Mesothelial cell of epicardium (in vitro differentiated cells): ENCODE measurements around the gene GRXCR2. TPM values are rescaled to one million over a fixed set of nuclear protein-coding genes. Genes with fewer than 3 reads are reported as not detected.

ENCODE experiments used
- DNase-seq, 2 experiments: peaks; one replicate each; pipeline ENCODE4 v3.0.0; 2021; ENCODE audit warnings: low spot score in 2 of 2; ENCODE audit not compliant: unreplicated experiment in 2 of 2
- H3K27ac Mint-ChIP-seq: 2 replicates; pipeline ENCODE4 v1.8.0; 2021; ENCODE audit warnings: mixed read lengths
- H3K27me3 Mint-ChIP-seq: 2 replicates; pipeline ENCODE4 v1.8.0; 2021; ENCODE audit warnings: low read depth, mixed read lengths
- H3K36me3 Mint-ChIP-seq: 2 replicates; pipeline ENCODE4 v1.8.0; 2021; ENCODE audit warnings: mixed read lengths
- H3K4me1 Mint-ChIP-seq: 2 replicates; pipeline ENCODE4 v1.8.0; 2021; ENCODE audit warnings: mixed read lengths
- H3K4me3 Mint-ChIP-seq: 2 replicates; pipeline ENCODE4 v1.8.0; 2021; ENCODE audit warnings: mild to moderate bottlenecking, moderate library complexity, mixed read lengths
- H3K9me3 Mint-ChIP-seq: 2 replicates; pipeline ENCODE4 v1.8.0; 2021; ENCODE audit warnings: mixed read lengths
- total RNA-seq: library from RNA; stranded (reverse); gene quantifications from 3 replicates; pipeline ENCODE4 v1.2.1, GENCODE V29; 2021
- TF ChIP-seq, protein P1 (sequence below): fragments of 200-600 bp; sonication (generic); IDR thresholded peaks from one replicate; pipeline ENCODE4 v1.5.0; 2021; ENCODE audit warnings: antibody characterized with exemption; ENCODE audit not compliant: unreplicated experiment

Gene GRXCR2
- total RNA-seq, 1 donor from 2014 or later = not detected

DNA sequence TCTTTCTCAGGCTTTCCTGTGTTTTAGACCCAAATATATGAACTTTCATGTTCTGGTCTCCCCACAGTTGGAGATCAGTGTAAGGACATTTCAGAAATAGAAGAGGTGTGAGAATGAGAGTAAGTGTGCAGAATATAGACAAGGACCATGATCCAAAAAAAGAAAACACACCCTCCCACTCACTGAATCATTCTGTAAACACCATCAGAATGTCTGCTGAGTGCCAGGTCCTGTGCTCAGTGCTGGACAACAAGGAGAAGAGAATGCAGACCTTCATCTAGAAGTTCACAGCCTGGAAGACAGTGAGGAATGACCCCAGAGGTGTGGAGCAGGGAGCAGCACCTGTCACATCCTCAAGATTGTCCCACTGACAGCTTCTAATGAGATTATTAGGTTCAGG, 44.5 kb upstream of the GRXCR2 start:
- H3K27ac Mint-ChIP-seq = no peak overlapping the region
- TF ChIP-seq, protein P1, sequence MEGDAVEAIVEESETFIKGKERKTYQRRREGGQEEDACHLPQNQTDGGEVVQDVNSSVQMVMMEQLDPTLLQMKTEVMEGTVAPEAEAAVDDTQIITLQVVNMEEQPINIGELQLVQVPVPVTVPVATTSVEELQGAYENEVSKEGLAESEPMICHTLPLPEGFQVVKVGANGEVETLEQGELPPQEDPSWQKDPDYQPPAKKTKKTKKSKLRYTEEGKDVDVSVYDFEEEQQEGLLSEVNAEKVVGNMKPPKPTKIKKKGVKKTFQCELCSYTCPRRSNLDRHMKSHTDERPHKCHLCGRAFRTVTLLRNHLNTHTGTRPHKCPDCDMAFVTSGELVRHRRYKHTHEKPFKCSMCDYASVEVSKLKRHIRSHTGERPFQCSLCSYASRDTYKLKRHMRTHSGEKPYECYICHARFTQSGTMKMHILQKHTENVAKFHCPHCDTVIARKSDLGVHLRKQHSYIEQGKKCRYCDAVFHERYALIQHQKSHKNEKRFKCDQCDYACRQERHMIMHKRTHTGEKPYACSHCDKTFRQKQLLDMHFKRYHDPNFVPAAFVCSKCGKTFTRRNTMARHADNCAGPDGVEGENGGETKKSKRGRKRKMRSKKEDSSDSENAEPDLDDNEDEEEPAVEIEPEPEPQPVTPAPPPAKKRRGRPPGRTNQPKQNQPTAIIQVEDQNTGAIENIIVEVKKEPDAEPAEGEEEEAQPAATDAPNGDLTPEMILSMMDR = no peak
- H3K36me3 Mint-ChIP-seq = no peaks in the 10 kb centered on the region
- H3K9me3 Mint-ChIP-seq = no peaks in the 10 kb centered on the region
- H3K27me3 Mint-ChIP-seq = no peaks in the 10 kb centered on the region
- peaks cover 3% of the 10 kb centered on the region for H3K4me1 Mint-ChIP-seq
- H3K4me3 Mint-ChIP-seq = no peak overlapping the region
- no peak for DNase-seq

- Mint-ChIP-seq H3K27me3 (no peaks in the 10 kb centered on the region), H3K9me3 (no peaks in the 10 kb centered on the region), H3K4me3 (no peak overlapping the region), H3K27ac (no peak overlapping the region), H3K4me1 (no peaks in the 10 kb centered on the region), H3K36me3 (no peaks in the 10 kb centered on the region)
- no peak for DNase-seq
- TF ChIP-seq, protein P1 = no peak
Measured at GRCh38 chr5:145915970-145916638, 43.3 kb upstream of the GRXCR2 start.

GRCh38 chr5:145913701-145914100, 40.9 kb upstream of the GRXCR2 start:
- TF ChIP-seq, protein P1 = no peak
- no peak overlapping the region for H3K27ac Mint-ChIP-seq
- no peak overlapping the region for H3K4me3 Mint-ChIP-seq
- no peaks in the 10 kb centered on the region for H3K36me3 Mint-ChIP-seq
- H3K27me3 Mint-ChIP-seq = peaks cover 3% of the 10 kb centered on the region
- no peak for DNase-seq
- no peaks in the 10 kb centered on the region for H3K4me1 Mint-ChIP-seq
- H3K9me3 Mint-ChIP-seq = no peaks in the 10 kb centered on the region

DNA sequence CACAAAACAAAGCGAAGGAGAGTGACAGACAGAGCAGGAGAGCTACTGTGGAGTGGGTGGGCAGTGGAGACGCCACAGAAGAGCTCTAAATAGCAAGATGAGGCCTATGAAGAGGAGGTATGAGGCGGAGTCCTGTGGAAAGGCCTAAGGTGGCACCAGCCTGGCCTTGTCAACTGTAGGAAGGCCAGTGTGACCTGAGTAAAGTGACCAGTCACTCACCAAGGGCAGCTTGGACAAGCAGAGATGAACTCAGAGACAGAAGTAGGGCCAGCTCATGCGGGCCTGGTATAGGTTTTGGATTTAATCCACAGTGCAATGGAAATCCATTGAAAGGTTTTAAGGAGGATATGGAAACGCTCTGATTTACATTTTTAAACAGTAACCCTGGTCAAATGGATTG, 39.8 kb upstream of the GRXCR2 start:
- Mint-ChIP-seq H3K4me3 (no peak overlapping the region), H3K4me1 (no peaks in the 10 kb centered on the region), H3K36me3 (no peaks in the 10 kb centered on the region), H3K27me3 (peaks cover 5% of the 10 kb centered on the region), H3K27ac (no peak overlapping the region), H3K9me3 (no peaks in the 10 kb centered on the region)
- no peak for DNase-seq
- TF ChIP-seq, protein P1 = no peak

- Mint-ChIP-seq H3K4me3 (no peak overlapping the region), H3K27me3 (peaks cover 6% of the 10 kb centered on the region), H3K9me3 (no peaks in the 10 kb centered on the region), H3K4me1 (no peaks in the 10 kb centered on the region), H3K27ac (no peak overlapping the region), H3K36me3 (no peaks in the 10 kb centered on the region)
- TF ChIP-seq, protein P1 = no peak
- no peak for DNase-seq
Measured at GRCh38 chr5:145912019-145912418, 39.2 kb upstream of the GRXCR2 start.
